GM23248 (cell line): ENCODE results near the gene FER.

Experiments
- EZH2 ChIP-seq: fragments of 200-600 bp; sonication (generic); IDR thresholded peaks from 2 replicates; pipeline ENCODE4 v1.6.1; 2018; ENCODE audit warnings: antibody characterized with exemption, mild to moderate bottlenecking; ENCODE audit not compliant: insufficient read depth, poor library complexity, severe bottlenecking
- EZH2phosphoT487 ChIP-seq: fragments of 200-600 bp; sonication (generic); IDR thresholded peaks from 2 replicates; pipeline ENCODE4 v1.6.1; 2018; ENCODE audit warnings: antibody characterized with exemption, moderate library complexity, mild to moderate bottlenecking, low read depth; ENCODE audit not compliant: insufficient read depth

DNA sequence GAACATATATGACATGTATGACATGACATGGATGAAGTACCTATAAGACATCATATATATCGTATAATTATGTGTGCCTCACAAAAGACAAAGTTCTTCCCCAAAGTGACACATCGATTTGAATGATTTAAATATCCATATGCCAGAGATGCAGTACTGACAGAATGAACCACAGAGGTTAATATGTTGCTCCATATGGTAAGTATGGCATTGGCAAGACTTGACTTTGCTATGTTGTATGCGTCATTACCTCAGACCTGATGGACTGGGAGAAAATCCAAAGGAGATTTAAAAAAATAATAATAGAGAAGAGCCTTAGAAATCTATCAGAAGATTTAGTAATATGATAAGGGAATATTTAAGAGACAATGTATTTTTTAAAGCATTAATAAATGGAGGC is 398.9 kb downstream of the FER start:
- TF ChIP-seq EZH2 (no peak), EZH2phosphoT487 (no peak)
